ENCODE data around the gene NBAS. TPM values are rescaled to one million over a fixed set of nuclear protein-coding genes. Genes with fewer than 3 reads are reported as not detected.
A peak's percentile ranks its signal among the peaks of the same experiment; 100 is the strongest.

The NBAS gene
- total and polyA plus RNA-seq, 9 of the 15 experiments (the other 6 are each of a cell fraction or from before 2014, with no cell fraction given) = 15.3 to 94.4 (median 69.9) TPM

DNA sequence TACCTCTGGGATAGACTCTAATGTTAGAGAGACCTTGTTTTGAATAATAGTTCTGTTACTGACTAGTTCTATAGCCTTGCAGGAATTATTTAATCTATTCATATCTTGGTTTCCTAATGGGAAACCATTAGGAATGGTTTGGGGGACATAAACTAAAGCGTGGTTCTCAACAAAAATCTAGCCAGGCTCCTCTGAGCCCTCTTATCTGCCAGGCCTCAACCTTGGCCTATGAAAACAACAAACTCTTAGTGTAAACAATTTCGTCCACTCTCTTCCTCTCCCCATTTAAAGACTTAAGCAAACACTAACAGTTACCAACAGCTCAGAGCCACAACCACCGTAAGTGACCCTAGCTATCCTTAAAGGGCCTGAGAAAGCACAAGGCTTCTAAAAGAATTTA is 10.6 kb upstream of the NBAS start (continued):
- TF ChIP-seq, protein P1, sequence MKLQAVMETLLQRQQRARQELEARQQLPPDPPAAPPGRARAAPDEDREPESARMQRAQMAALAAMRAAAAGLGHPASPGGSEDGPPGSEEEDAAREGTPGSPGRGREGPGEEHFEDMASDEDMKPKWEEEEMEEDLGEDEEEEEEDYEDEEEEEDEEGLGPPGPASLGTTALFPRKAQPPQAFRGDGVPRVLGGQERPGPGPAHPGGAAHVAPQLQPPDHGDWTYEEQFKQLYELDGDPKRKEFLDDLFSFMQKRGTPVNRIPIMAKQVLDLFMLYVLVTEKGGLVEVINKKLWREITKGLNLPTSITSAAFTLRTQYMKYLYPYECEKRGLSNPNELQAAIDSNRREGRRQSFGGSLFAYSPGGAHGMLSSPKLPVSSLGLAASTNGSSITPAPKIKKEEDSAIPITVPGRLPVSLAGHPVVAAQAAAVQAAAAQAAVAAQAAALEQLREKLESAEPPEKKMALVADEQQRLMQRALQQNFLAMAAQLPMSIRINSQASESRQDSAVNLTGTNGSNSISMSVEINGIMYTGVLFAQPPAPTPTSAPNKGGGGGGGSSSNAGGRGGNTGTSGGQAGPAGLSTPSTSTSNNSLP (IDR thresholded peaks at IDR 0.05; ENCODE audit: borderline replicate concordance, low read depth, low read length) = no peak
- TF ChIP-seq DMBX1 (CRISPR knock-in tag; IDR thresholded peaks at IDR 0.05; ENCODE audit: borderline replicate concordance) (no peak; the same call in 1 of the 2 replicates), XRCC4 (IDR thresholded peaks at IDR 0.05; ENCODE audit: extremely low read depth, insufficient read depth, insufficient read length) (no peak), HLTF (IDR thresholded peaks at IDR 0.05) (no peak), LEF1 (IDR thresholded peaks at IDR 0.05) (no peak), LARP7 (IDR thresholded peaks at IDR 0.05) (no peak), ZFX (CRISPR knock-in tag; IDR thresholded peaks at IDR 0.05) (peak; percentile 68)
- TF ChIP-seq, protein P2, sequence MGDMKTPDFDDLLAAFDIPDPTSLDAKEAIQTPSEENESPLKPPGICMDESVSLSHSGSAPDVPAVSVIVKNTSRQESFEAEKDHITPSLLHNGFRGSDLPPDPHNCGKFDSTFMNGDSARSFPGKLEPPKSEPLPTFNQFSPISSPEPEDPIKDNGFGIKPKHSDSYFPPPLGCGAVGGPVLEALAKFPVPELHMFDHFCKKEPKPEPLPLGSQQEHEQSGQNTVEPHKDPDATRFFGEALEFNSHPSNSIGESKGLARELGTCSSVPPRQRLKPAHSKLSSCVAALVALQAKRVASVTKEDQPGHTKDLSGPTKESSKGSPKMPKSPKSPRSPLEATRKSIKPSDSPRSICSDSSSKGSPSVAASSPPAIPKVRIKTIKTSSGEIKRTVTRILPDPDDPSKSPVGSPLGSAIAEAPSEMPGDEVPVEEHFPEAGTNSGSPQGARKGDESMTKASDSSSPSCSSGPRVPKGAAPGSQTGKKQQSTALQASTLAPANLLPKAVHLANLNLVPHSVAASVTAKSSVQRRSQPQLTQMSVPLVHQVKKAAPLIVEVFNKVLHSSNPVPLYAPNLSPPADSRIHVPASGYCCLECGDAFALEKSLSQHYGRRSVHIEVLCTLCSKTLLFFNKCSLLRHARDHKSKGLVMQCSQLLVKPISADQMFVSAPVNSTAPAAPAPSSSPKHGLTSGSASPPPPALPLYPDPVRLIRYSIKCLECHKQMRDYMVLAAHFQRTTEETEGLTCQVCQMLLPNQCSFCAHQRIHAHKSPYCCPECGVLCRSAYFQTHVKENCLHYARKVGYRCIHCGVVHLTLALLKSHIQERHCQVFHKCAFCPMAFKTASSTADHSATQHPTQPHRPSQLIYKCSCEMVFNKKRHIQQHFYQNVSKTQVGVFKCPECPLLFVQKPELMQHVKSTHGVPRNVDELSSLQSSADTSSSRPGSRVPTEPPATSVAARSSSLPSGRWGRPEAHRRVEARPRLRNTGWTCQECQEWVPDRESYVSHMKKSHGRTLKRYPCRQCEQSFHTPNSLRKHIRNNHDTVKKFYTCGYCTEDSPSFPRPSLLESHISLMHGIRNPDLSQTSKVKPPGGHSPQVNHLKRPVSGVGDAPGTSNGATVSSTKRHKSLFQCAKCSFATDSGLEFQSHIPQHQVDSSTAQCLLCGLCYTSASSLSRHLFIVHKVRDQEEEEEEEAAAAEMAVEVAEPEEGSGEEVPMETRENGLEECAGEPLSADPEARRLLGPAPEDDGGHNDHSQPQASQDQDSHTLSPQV (IDR thresholded peaks at IDR 0.05) = peak; percentile 75; the same call in 1 of the 2 replicates
- TF ChIP-seq, protein P3, sequence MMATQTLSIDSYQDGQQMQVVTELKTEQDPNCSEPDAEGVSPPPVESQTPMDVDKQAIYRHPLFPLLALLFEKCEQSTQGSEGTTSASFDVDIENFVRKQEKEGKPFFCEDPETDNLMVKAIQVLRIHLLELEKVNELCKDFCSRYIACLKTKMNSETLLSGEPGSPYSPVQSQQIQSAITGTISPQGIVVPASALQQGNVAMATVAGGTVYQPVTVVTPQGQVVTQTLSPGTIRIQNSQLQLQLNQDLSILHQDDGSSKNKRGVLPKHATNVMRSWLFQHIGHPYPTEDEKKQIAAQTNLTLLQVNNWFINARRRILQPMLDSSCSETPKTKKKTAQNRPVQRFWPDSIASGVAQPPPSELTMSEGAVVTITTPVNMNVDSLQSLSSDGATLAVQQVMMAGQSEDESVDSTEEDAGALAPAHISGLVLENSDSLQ (IDR thresholded peaks at IDR 0.05) = no peak
- TF ChIP-seq, protein P4, sequence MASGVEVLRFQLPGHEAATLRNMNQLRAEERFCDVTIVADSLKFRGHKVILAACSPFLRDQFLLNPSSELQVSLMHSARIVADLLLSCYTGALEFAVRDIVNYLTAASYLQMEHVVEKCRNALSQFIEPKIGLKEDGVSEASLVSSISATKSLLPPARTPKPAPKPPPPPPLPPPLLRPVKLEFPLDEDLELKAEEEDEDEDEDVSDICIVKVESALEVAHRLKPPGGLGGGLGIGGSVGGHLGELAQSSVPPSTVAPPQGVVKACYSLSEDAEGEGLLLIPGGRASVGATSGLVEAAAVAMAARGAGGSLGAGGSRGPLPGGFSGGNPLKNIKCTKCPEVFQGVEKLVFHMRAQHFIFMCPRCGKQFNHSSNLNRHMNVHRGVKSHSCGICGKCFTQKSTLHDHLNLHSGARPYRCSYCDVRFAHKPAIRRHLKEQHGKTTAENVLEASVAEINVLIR (CRISPR knock-in tag; IDR thresholded peaks at IDR 0.05) = no peak

Measured in K562 (cell line).